Stimulated activated CD4-positive, alpha-beta T cell treated with anti-CD3 and anti-CD28 coated beads, Interleukin-4, amount 100 ng/mL, for 4 hours (primary cell): ENCODE measurements around the gene OR52E4.

Source experiments
- DNase-seq, 2 experiments: peaks; one replicate each; pipeline ENCODE4 v3.0.0-alpha.2; 2020

Gene OR52E4

DNA sequence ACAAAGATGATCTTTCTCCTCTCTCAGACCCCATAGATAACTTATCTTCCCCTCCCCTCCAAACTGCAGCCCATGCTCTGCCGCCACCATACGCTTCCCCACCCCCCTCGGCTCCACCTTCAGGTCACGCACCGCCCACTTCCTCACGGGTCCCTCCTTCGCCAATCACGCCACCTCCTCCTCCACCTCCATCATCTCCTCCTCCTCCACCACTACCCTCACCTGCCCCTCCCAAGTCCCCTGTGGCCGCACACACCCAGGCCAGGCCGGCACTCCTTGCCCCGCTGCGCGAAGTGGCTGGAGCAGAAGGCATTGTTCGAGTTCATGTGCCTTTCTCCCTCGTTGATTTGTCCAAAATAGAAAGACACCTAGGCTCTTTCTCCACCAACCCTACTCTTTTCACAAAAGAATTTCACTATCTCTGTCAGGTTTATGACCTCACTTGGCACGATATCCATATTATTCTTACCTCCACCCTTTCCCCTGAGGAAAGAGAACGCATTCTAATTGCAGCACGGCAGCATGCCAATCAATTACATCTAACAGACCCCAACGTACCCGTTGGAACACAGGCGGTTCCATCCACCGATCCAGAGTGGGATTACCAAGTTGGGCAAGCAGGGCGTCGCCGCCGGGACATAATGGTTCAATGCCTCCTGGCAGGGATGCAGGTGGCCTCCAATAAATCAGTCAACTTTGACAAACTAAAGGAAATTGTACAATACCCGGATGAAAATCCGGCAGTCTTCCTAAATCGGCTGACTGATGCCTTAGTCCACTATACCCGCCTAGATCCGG, 49.3 kb downstream of the OR52E4 start:
- no peak for DNase-seq

DNA sequence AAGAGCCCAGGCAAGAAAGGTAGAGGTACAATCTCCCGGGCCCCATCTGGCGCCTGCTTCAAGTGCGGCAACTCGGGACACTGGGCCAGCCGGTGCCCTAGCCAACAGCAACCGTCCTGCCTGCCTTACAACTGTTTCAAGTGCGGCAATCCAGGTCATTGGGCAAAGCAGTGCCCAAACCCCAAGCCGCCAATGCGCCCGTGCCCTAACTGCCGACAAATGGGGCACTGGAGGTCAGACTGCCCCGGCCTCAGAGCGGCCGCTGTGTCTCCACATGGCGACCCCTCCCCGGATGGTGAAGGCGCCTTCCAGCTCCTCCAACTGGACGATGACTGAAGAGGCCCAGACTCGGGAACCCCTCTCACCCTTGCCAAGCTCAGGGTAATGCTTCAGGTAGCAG, 50.2 kb downstream of the OR52E4 start:
- no peak for DNase-seq

DNA sequence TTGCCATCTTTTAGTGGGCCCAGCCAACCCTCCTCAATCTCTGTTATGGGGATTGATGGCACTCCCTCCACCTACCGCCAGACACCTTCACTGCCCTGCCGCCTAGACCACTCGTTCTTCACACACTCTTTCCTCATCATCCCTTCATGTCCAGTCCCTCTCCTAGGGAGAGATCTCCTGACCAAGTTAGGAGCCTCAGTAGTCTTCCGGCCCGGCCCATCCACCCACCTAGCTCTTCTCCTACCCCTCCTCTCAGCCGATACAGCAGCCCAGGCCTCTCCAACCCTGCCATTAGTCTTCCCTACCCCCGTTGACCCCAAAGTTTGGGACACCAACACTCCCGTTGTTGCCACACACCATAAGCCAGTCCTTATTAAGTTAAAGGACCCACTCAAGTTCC, 50.6 kb downstream of the OR52E4 start:
- DNase-seq = no peak

DNA sequence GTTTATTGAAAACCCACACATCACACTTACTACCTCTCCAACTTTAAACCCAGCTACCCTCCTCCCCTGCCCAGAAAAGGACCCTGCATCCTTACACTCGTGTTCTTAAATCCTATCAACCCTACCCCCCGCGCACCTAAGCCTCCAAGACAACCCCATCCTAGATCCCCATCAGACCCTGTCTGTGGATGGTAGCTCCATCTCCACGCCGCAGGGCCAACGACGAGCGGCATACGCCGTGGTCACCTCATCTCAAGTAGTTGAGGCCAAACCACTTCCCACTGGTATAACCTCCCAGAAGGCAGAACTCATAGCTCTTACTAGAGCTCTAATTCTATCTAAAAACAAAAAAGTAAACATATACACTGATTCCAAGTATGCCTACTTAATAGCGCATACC, 52.2 kb downstream of the OR52E4 start:
- DNase-seq = no peak

DNA sequence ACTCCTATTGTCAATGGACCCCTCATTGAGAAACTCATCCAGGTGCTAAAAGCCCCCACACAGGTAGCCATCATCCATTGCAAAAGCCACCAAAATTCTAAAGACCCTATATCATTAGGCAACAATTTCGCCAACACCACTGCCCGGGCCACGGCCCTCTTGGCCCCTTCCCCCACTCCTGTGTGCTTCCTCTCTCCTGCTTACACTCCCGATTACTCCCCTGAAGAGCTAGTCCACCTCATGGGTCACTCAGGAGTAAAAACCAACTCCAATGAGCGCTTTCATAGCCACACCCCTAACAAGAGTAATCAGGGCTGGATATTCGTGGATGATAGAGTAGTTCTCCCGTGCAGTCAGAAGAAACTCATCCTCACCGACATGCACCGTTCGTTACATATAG, 52.7 kb downstream of the OR52E4 start:
- DNase-seq = no peak
